ENCODE measurements around the gene ZCCHC24.

GRCh38 chr10:79394664-79395063 is 50.8 kb downstream of the ZCCHC24 start:
- TF ChIP-seq MAX (IDR thresholded peaks at IDR 0.05; ENCODE audit: insufficient read depth, insufficient read length) = no peak
- no peak for TF ChIP-seq POLR2A (IDR thresholded peaks at IDR 0.05; ENCODE audit: low read depth, low read length)
- no peak for TF ChIP-seq CTCF (IDR thresholded peaks at IDR 0.05; ENCODE audit: extremely low read depth in 1 of 2, insufficient read depth in 1 of 2, low read depth in 1 of 2, low read length in 2 of 2)
- no peak for TF ChIP-seq JUN (IDR thresholded peaks at IDR 0.05; ENCODE audit: borderline replicate concordance, insufficient read depth, insufficient read length, low read depth)
- no peak for TF ChIP-seq EZH2 (IDR thresholded peaks at IDR 0.05; ENCODE audit: borderline replicate concordance, low read depth, low read length, severe bottlenecking)
- TF ChIP-seq POLR2AphosphoS5 (IDR thresholded peaks at IDR 0.05; ENCODE audit: insufficient read depth, low read depth, low read length) = no peak
- no peak for TF ChIP-seq GATA2 (IDR thresholded peaks at IDR 0.05; ENCODE audit: insufficient read depth, insufficient read length, low read depth, low read length)
- no peak for TF ChIP-seq FOS (IDR thresholded peaks at IDR 0.05; ENCODE audit: borderline replicate concordance, insufficient read depth, low read length)
- no peak for TF ChIP-seq MYC (IDR thresholded peaks at IDR 0.05; ENCODE audit: low read depth, low read length)

Data from endothelial cell of umbilical vein (primary cell).